HEK293T (cell line): ENCODE results near the gene UPP2.

Experiments used
- CTCF ChIA-PET: fragments of 350-600 bp; formaldehyde crosslinking; extraction: SDS; loops from one replicate; lab custom pipeline; 2021; ENCODE audit warnings: antibody characterized with exemption, inconsistent platforms; lab: Yijun Ruan, JAX
- POLR2A ChIA-PET: fragments of 350-600 bp; formaldehyde crosslinking; extraction: SDS; loops from one replicate; lab custom pipeline; 2020; ENCODE audit warnings: antibody characterized with exemption, inconsistent platforms; lab: Yijun Ruan, JAX
- DNase-seq: peaks from one replicate; pipeline ENCODE4 v3.0.0; 2012; ENCODE audit warnings: mixed read lengths; ENCODE audit errors: extremely low spot score
- ARNT ChIP-seq: fragments of 450-650 bp; IDR thresholded peaks from 2 replicates; pipeline ENCODE4 v1.6.1; 2017; ENCODE audit warnings: mild to moderate bottlenecking
- BHLHE40 ChIP-seq: fragments of 450-650 bp; IDR thresholded peaks from 2 replicates; pipeline ENCODE4 v1.6.1; 2016; ENCODE audit warnings: mild to moderate bottlenecking, moderate library complexity, borderline replicate concordance
- CTBP1 ChIP-seq: fragments of 450-650 bp; IDR thresholded peaks from 2 replicates; pipeline ENCODE4 v1.6.1; 2016; ENCODE audit warnings: borderline replicate concordance
- ELF4 ChIP-seq: fragments of 450-650 bp; IDR thresholded peaks from 2 replicates; pipeline ENCODE4 v1.6.1; 2017; ENCODE audit warnings: antibody characterized with exemption
- FOXA1 ChIP-seq: fragments of 450-650 bp; IDR thresholded peaks from 2 replicates; pipeline ENCODE4 v1.6.1; 2016; ENCODE audit warnings: mild to moderate bottlenecking
- FOXK2 ChIP-seq: fragments of 450-650 bp; IDR thresholded peaks from 2 replicates; pipeline ENCODE4 v1.6.1; 2016; ENCODE audit warnings: mild to moderate bottlenecking
- FOXM1 ChIP-seq: fragments of 450-650 bp; IDR thresholded peaks from 2 replicates; pipeline ENCODE4 v1.6.1; 2017; ENCODE audit warnings: mild to moderate bottlenecking, borderline replicate concordance
- HDGF ChIP-seq: fragments of 450-650 bp; IDR thresholded peaks from 2 replicates; pipeline ENCODE4 v1.6.1; 2017; ENCODE audit warnings: antibody characterized with exemption, borderline replicate concordance
- L3MBTL2 ChIP-seq: fragments of 450-650 bp; conservative IDR thresholded peaks from 2 replicates; pipeline ENCODE4 v1.6.1; 2016; ENCODE audit warnings: mild to moderate bottlenecking
- LEF1 ChIP-seq: fragments of 450-650 bp; IDR thresholded peaks from 2 replicates; pipeline ENCODE4 v1.6.1; 2017; ENCODE audit warnings: mild to moderate bottlenecking, borderline replicate concordance
- NFRKB ChIP-seq: fragments of 450-650 bp; IDR thresholded peaks from 2 replicates; pipeline ENCODE4 v1.6.1; 2016; ENCODE audit warnings: mild to moderate bottlenecking, moderate library complexity
- SP1 ChIP-seq: fragments of 450-650 bp; IDR thresholded peaks from 2 replicates; pipeline ENCODE4 v1.6.1; 2017
- SUZ12 ChIP-seq: fragments of 450-650 bp; IDR thresholded peaks from 2 replicates; pipeline ENCODE4 v1.6.1; 2016; ENCODE audit warnings: mild to moderate bottlenecking
- TARDBP ChIP-seq: fragments of 450-650 bp; IDR thresholded peaks from 2 replicates; pipeline ENCODE4 v1.6.1; 2016
- ZNF384 ChIP-seq: fragments of 450-650 bp; IDR thresholded peaks from 2 replicates; pipeline ENCODE4 v1.6.1; 2016
- TF ChIP-seq, protein P1 (sequence below): fragments of 450-650 bp; IDR thresholded peaks from 2 replicates; pipeline ENCODE4 v1.6.1; 2016

Gene UPP2

DNA sequence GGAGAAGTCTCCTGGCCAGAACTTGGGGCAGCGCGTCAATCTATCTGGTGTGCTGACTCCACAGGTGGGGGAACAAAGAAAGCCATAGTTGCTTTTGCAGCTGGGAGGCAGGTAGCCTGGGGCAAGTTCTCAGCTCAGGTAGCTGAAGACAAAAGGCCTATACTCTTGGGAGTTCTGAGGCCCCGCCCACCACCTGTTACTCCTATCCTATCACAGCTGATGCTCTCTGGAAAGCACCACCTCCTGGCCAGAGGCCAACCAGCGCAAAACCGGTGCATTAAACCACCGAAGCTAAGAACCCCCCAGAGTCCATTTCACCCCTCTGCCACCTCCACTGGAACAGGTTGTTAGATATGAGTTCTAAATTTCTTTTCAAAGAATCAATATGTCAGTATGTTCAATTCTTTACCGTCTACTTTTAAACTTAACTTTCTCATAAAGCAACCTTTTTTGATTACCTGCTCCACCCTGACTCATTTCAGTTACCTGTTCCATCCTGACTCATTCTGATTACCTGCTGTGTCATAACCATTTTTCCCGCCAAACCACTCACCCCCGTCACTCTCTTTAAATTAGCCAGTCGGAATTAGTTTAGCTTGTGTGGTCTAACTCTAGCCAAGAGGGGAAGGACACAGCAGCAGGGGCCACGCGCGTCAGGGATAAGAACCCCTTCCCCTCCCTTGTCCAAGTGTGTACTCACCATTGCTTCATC, 43.4 kb downstream of the UPP2 start:
- ChIA-PET POLR2A (no interaction called here), CTCF (no interaction called here)
- no peak for TF ChIP-seq L3MBTL2
- TF ChIP-seq SP1: no peak
- no peak for TF ChIP-seq ARNT
- no peak for TF ChIP-seq FOXA1
- no peak for TF ChIP-seq NFRKB
- TF ChIP-seq, protein P1, sequence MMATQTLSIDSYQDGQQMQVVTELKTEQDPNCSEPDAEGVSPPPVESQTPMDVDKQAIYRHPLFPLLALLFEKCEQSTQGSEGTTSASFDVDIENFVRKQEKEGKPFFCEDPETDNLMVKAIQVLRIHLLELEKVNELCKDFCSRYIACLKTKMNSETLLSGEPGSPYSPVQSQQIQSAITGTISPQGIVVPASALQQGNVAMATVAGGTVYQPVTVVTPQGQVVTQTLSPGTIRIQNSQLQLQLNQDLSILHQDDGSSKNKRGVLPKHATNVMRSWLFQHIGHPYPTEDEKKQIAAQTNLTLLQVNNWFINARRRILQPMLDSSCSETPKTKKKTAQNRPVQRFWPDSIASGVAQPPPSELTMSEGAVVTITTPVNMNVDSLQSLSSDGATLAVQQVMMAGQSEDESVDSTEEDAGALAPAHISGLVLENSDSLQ: no peak
- no peak for TF ChIP-seq SUZ12
- no peak for TF ChIP-seq HDGF
- TF ChIP-seq ELF4: no peak
- no peak for TF ChIP-seq CTBP1
- no peak for TF ChIP-seq ZNF384
- no peak for TF ChIP-seq BHLHE40
- TF ChIP-seq LEF1: no peak
- TF ChIP-seq FOXK2: no peak
- TF ChIP-seq TARDBP: no peak
- DNase-seq: no peak

DNA sequence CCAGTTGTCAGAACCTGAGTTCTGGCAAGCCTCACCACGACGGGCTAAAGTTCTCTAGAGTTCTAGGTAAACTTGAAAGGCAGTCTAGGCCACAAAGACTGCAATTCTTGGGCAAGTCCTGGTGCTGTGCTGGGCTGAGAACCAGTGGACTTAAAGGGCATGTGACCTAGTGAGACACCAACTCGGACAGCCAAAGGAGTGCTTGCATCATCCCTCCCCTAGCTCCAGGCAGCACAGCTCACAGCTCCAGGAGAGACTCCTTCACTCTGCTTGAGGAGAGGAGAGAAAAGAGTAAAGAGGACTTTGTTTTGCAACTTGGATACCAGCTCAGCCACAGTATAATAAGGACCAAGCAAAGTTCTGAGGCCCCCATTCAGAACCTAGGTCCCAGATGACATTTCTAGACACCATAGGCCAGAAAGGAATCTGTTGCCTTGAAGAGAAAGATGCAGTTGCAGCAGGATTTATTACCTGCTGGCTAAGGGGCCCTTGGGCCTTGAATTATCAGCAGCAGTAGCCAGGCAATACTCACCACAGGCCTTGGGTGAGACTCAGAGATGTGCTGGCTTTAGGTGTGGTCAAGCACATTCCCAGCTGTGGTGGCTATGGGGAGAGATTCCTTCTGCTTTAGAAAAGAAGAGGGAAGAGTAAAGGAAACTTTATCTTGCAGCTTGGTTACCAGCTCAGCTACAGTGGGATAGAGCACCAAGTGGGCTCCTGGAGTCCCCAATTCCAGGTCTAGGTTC, 51.8 kb downstream of the UPP2 start:
- POLR2A ChIA-PET: no interaction called here
- CTCF ChIA-PET: no interaction called here
- TF ChIP-seq ARNT: no peak
- TF ChIP-seq FOXK2: no peak
- TF ChIP-seq CTBP1: no peak
- TF ChIP-seq HDGF: no peak
- no peak for TF ChIP-seq SP1
- TF ChIP-seq FOXM1: no peak
- no peak for TF ChIP-seq BHLHE40
- TF ChIP-seq, protein P1: no peak
- no peak for TF ChIP-seq LEF1
- no peak for TF ChIP-seq NFRKB
- TF ChIP-seq TARDBP: no peak
- TF ChIP-seq FOXA1: no peak
- TF ChIP-seq ELF4: no peak
- no peak for TF ChIP-seq SUZ12
- TF ChIP-seq L3MBTL2: no peak
- TF ChIP-seq ZNF384: no peak
- DNase-seq: no peak

DNA sequence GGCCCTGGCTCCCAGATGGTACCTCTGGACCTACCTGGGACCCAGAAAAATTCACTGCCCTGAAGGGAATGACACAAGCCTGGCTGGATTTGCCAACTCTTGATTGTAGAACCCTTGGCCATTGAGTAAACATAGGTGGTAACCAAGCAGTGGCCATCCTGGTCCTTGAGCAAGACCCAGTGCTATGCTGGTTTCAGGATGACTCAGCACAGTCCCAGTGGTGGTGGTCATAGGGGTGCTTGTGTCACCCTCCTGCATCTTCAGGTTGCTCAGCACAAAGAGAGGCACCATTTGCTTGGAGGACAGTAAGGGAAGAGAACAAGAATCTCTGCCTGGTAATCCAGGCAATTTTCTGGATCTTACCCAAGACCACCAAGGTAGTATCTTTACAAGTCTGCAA, 52.9 kb downstream of the UPP2 start:
- POLR2A ChIA-PET: no interaction called here
- CTCF ChIA-PET: no interaction called here
- DNase-seq: no peak
- TF ChIP-seq SUZ12 (no peak), FOXK2 (no peak), FOXM1 (no peak), HDGF (no peak), LEF1 (no peak), SP1 (no peak), CTBP1 (no peak)
- TF ChIP-seq, protein P1: no peak

DNA sequence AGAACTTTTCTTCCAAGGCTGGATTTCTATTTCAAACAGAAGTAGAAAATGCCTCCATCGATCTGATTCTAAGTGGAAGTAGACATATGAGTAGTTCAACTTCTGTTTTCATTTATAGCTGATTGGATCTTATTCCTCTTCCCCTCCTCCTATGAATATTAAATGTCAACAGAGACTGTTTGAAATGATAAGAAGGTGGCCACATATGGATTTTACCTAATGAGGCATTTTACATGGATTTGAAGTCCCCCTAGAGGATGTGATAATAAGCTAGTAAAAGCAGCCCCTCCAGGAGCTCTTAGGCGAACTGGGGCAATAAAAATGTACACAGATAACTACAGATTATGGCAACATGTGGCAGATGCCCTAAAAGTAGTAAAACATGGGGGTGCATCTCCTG, 71.0 kb downstream of the UPP2 start:
- ChIA-PET CTCF (no interaction called here), POLR2A (no interaction called here)
- TF ChIP-seq NFRKB (no peak), ZNF384 (no peak), FOXA1 (no peak), ARNT (no peak), SUZ12 (no peak), HDGF (no peak), L3MBTL2 (no peak), LEF1 (no peak), ELF4 (no peak), TARDBP (no peak), CTBP1 (no peak), FOXM1 (no peak), SP1 (no peak)
- TF ChIP-seq, protein P1: no peak
- no peak for DNase-seq

DNA sequence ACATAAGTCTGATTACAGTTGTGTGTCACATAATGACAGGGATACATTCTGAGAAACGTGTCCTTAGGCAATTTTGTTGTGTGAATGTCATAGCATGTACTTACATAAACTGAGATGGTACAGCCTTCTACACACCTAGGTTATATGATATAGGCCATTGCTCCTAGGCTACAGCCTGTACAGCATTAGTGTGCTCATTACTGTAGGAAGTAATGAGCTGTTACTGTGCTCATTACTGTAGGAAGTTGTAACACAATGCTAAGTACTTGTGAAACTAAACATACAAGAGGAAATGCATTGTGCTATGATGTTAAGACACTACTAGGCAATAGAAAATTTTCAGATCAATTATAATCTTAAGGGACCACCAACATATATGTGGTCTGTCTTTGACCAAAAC, 72.8 kb downstream of the UPP2 start:
- CTCF ChIA-PET: interaction anchor here (1.1 kb wide), 1 partner anchor 18 kb away, joined by 3 read pairs; no protein-coding TSS in a partner anchor
- POLR2A ChIA-PET: no interaction called here
- TF ChIP-seq NFRKB: no peak
- no peak for TF ChIP-seq LEF1
- no peak for TF ChIP-seq TARDBP
- no peak for TF ChIP-seq ARNT
- TF ChIP-seq SUZ12: no peak
- TF ChIP-seq ELF4: no peak
- no peak for TF ChIP-seq FOXM1
- TF ChIP-seq BHLHE40: no peak
- DNase-seq: no peak
